Activated CD4-positive, CD25-positive, alpha-beta regulatory T cell (primary cell): Measurements from ENCODE around the gene PRG3.
"Not testable (repeated sequence)": the region's sequence is repeated elsewhere in the genome, so short reads cannot be mapped to it uniquely, and the experiment has no call there.

Source experiments
- DNase-seq, 4 experiments: peaks; one replicate each; lab custom pipeline; 2025; lab: John Stamatoyannopoulos, UW

Gene PRG3

GRCh38 chr11:57408771-57409170, 27.8 kb upstream of the PRG3 start:
- DNase-seq, result no peak

DNA sequence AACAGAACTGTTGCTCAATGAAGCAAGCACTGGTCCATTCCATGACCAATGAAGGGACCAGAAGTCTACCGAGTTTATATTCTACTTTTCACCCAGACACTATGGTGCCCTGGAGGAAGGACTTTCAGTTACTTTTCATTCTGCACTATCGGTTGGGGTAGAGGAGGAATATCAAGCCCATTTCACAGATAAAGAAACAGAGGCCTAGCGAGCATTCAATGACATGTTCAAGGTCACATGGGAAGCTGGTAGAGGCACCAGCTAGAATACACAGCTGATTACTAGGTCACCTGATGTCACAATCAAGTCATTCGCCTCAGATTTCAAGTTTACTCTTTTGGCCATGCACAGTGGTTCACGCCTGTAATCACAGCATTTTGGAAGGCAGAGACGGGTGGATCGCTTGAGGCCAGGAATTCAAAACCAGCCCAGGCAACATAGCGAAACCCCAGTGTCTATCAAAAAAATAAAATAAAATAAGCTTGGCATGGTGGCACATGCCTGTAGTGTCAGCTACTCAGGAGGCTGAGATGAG, 27.1 kb upstream of the PRG3 start:
- no peak for DNase-seq

DNA sequence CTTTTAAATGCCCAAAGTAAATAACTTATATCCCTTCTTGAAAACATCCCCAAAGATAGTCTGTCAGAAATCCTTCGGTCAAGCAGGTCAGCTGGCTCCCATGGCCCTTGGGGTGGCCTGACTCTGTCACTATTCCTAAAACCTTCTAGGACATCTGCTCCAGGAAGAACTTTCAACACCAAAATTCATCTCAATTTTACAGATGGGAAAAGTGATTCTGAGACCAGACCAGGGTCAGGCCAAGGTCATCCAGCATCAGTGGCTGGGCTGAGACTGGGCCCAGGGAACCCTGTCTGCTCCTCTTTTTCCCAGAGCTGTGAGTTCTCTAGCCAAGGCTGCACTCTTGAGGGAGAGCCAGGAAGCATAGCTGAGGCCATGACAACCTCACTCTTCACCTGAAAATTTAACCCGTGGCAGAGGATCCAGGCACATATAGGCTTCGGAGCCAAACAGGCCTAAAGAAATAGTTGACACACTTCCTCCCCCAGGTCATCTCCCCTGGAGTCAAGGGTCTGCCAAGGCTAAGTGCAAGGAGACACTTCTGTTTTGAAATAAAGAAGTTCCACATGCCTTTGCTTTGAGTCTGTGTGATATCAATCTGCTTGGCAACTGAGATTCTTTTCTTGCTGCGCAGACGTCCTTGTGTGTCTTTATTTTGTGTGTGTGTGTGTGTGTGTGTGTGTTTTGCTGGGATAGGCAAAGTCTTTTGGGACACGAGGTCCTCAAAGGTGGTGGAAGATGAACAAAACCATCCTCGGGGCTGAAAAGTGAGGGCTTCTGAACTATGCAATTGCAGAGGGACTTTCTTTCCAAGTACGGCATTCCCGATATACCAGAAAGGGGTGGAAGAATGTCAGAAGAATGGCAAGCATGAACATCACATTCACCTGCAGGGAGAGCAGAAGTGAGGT, 26.3 kb upstream of the PRG3 start:
- no peak for DNase-seq

DNA sequence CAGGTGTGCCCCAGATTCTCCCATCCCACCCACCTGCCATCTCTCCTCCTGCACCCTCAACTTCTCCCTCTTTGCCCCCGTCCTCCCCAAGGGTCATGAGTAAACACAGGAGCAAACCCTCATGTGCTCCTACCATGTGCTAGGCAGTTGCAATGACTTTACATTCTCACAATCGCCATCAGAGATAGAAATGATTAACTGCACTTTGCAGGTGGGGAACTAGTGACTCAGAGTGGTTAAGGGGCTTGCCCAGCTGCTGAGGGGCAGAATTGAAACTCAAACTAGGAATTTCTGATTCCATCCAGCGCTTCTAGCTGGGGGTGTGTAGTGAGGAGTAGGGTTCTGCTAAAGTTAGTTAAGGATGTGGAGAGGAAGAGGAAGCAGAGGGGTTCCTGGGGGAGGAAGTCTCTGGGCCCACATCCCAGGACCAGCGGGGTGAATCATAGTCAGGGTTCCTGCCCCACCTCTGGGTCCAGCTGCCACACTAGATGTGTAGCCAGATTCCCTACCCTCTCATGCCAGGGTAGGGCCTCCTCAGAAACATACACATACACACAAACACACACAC, 25.5 kb upstream of the PRG3 start:
- DNase-seq, result peak in 2 of 4 experiments; percentile 30 to 37

DNA sequence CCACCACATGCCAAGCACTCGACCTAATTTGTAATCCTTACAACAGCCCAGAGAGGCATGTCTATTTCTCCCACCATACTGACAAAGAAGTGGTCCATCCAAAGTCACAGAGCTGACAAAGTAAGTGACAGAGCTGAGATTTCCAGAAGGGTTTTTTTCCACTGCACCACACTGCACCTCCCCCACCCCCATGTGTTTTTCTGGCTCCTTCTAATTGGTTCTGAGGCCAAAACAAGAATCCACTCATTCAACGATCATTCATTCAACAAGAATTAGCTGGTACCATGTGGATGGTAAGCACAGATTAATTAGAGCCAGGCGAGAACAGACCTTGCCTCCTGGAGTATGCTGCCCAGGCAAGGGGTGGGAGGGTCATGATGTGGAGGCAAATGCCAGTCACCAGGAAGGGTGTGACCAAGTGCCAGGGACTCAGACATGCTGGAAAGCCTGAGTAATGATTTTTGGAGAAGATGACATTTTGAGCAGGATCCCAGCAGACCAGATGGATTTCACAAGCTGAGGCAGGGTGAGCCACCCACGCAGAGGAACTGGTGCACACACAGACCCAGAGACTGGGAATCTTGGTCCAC, 24.4 kb upstream of the PRG3 start:
- no peak for DNase-seq

- no peak for DNase-seq
Observed at GRCh38 chr11:57403802-57404147, 22.8 kb upstream of the PRG3 start.

- not testable (repeated sequence) for DNase-seq
Observed at GRCh38 chr11:57403003-57403801, 22.3 kb upstream of the PRG3 start.

GRCh38 chr11:57402188-57403002, 21.4 kb upstream of the PRG3 start:
- DNase-seq, result no peak

DNA sequence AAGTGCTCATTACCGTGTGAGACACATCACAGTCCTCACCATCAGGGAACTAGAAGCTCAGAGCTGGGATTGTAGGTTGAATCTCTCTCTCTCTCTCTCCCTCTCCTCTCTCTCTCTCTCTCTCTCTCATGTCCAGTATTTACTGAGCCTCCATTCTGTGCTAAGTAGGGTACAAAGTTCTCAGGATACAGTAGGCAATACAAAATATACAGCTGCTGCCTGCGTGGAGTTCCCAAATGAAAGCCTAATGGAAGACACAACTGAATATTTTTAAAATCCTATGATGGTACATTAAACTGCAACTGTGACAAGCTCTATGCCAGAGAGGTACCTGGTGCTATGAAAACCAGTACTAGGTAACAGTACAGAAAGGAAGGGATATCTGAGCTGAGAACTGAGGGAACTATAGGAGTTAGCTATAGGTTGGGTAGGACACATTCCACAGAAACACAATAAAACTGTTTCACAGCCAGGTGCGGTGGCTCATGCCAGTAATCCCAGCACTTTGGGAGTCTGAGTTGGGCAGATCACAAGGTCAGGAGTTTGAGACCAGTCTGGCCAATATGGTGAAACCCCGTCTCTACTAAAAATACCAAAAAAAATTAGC, 19.1 kb upstream of the PRG3 start:
- no peak for DNase-seq

GRCh38 chr11:57399221-57399620, 18.3 kb upstream of the PRG3 start:
- DNase-seq, result no peak

DNA sequence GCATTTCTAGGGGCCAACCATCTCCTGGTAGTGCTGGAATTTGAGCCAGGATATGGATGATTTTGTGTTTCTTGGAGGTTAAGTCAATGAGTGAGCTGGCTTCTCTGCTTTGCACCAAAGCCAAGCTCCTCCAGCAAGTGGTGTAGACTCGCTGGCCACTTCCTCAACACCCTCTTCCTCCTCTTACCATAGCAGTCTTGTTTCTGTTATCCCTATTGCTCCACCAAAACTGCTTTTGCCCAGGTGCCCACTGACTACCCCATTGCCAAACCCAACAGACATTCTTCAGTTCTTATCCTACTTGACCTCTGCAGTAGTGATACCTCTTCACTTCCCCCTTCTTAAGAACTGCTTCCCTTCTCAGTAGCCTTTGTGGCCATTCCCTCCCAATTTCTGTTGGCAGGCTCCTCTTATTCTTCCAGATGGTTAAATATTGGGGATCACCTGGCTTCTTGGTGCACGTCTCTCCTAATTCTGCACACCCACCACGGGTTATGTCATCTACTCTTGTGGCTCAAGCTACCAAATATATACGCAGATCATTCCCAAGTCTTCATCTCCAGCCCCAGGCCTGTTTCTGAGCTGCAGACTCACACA, 16.5 kb upstream of the PRG3 start:
- no peak for DNase-seq

GRCh38 chr11:57396744-57397143, 15.8 kb upstream of the PRG3 start:
- DNase-seq, result no peak

DNA sequence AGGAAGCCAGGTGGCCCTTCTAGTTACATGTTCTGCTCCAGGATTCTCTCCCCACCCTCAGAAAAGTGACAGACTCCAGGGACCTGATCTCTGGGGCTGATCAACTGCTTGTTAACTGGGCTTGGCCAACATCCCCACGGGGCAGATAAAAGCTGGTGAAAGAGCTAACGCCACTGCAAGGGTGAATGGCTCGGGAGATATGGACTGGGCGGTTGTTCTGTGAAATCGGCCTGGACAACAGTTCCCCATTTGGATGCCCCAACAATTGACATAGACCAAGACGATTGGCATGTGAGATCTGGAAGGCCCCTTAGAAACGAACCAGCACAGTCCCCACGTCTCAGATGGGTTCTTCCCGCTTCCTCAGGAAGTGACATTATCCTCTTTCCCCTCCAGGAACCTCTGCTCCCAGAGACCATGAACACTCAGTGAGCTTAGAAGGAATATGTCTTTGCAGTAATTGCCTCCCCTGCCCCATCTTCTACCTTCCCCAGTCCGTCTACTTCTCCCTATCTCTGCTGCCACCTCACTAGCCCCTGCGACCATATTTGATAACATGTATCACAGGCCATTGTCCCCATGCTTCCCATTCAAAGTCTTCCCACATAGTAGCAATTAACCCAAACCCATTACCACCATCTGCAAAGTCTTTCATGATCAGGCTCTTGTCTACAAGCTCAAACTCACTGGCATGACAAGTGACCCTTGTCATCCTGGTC, 15.1 kb upstream of the PRG3 start:
- DNase-seq, result no peak

- DNase-seq, result no peak
Observed at GRCh38 chr11:57394203-57394965, 13.4 kb upstream of the PRG3 start.

DNA sequence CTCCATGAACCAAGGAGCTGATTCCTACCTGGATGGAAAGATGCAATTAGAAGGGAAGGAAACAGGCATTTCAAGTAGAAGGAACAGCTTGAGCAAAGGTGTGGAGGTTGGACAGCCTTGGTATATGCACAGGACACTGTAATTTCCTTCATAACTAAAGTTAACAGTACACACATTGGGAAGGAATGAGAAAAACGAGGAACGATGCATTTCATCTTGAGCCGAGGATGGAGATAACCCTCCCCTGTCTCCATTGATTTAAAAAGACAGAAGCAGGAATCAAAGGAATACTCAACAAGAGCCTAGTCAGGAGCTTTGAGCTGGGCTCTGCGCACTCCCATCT, 11.8 kb upstream of the PRG3 start:
- DNase-seq, result no peak

DNA sequence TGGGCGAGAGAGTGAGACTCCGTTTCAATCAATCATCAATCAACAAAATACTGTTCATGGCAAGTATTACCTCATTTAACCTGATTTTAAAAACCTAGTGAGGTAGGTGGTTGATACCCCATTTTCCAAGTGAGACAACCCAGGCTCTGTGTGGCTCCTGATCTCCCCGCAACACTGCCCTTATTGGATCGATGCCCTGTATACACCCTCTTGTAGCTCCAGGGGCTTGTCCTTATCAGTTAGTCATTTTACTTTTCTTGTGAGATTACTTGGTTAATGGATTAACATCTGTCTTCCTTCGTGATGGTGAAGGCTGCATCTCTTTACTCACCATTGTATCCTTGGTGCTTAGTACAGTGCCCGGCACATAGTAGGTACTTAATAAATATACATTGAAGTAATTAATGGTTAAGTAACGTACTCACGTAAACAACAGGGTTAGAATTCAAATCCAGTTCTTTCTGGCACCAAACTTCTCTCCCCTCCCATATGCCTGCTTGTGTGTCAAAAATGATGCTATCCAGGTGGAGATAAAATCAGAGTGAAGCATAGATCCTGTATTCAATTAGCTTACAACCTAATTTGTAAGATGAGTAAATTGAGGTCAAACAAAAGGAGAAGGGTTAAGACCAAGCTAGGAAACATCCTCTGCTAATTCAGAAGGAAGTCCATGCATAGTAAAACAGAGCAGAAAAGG, 11.3 kb upstream of the PRG3 start:
- no peak for DNase-seq

DNA sequence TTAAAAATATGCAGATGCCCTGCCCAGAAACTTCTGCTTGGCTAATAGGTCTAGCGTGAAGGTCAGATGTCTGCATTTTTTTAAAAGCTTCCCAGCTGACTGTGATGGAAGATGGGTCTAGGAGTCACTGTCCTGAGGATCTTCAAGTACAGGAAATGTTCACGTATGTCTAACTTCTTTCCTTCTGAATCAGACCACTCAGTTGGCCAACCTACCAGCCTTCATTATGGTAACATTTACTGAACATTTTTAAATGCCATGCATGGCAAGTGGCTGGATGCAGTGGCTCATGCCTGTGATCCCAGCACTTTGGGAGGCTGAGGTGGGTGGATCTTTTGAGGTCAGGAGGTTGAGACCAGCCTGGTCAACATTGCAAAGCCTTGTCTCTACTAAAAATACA, 10.6 kb upstream of the PRG3 start:
- DNase-seq, result no peak

GRCh38 chr11:57391111-57391510, 10.2 kb upstream of the PRG3 start:
- no peak for DNase-seq

DNA sequence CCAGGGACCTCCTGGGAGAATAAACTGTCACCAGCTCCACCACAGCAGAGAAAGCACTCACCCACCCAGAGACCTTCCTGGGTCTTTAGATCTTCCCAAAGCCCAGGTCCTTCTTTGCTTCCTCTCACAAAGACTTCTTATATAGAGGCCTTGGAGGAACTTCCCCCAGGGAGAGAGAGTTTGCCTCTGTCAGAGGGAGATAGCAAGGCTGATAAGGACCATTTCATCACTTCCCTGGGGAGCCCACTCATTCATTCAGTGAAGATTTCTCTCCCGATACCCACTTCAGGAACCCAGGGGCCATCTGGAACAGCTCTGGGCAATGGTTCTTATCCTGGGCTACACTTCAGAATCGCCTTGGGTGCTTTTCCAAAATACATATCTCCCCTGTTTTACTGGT, 9.6 kb upstream of the PRG3 start, which contains the start of gene PRG2:
TSS of gene PRG2 (minus strand) at position 116 of the 400 bp plus-strand sequence. CDS start 706 bp downstream, outside the sequence.
- DNase-seq, result no peak
